Measurements from ENCODE around the gene PIGP.
"Not testable (repeated sequence)": the region's sequence is repeated elsewhere in the genome, so short reads cannot be mapped to it uniquely, and the experiment has no call there.

Gene PIGP

GRCh38 chr21:37072988-37073416, at the start of gene PIGP, which contains the start of gene TTC3:
TSS of gene PIGP (minus strand) at chr21:37073071. CDS start at chr21:37072515, 556 bp downstream.
TSS of gene TTC3 (plus strand) at chr21:37073254. CDS start at chr21:37087258, 14,004 bp downstream.
- DNase-seq, result peak; percentile 96

GRCh38 chr21:37119421-37120218, 46.7 kb upstream of the PIGP start:
- DNase-seq, result no peak

- DNase-seq, result no peak
These were observed 45.4 kb upstream of the PIGP start for GRCh38 chr21:37118187-37118826.

- no peak for DNase-seq
These were observed 44.3 kb upstream of the PIGP start for GRCh38 chr21:37117204-37117603.

- DNase-seq, result not testable (repeated sequence)
These were observed 43.6 kb upstream of the PIGP start for GRCh38 chr21:37116459-37116858.

GRCh38 chr21:37114301-37114700, 41.4 kb upstream of the PIGP start:
- not testable (repeated sequence) for DNase-seq

GRCh38 chr21:37111029-37111428, 38.2 kb upstream of the PIGP start:
- not testable (repeated sequence) for DNase-seq

GRCh38 chr21:37106998-37107397, 34.1 kb upstream of the PIGP start:
- DNase-seq, result no peak

- not testable (repeated sequence) for DNase-seq
These were observed 29.9 kb upstream of the PIGP start for GRCh38 chr21:37102746-37103145.

GRCh38 chr21:37101384-37101783, 28.5 kb upstream of the PIGP start:
- no peak for DNase-seq

GRCh38 chr21:37100316-37100715, 27.4 kb upstream of the PIGP start:
- DNase-seq, result no peak

- DNase-seq, result no peak
These were observed 25.9 kb upstream of the PIGP start for GRCh38 chr21:37098751-37099150.

GRCh38 chr21:37095821-37096220, 22.9 kb upstream of the PIGP start:
- no peak for DNase-seq

GRCh38 chr21:37093977-37094376, 21.1 kb upstream of the PIGP start:
- DNase-seq, result no peak

GRCh38 chr21:37088186-37088735, 15.4 kb upstream of the PIGP start:
- DNase-seq, result no peak

GRCh38 chr21:37087188-37087587, 14.3 kb upstream of the PIGP start:
- DNase-seq, result peak; percentile 40

GRCh38 chr21:37085726-37086125, 12.9 kb upstream of the PIGP start:
- no peak for DNase-seq

- no peak for DNase-seq
These were observed 10.1 kb upstream of the PIGP start for GRCh38 chr21:37082856-37083528.

GRCh38 chr21:37082375-37082774, 9.5 kb upstream of the PIGP start:
- DNase-seq, result no peak

GRCh38 chr21:37079211-37079824, 6.4 kb upstream of the PIGP start:
- no peak for DNase-seq

GRCh38 chr21:37077403-37077802, 4.5 kb upstream of the PIGP start:
- no peak for DNase-seq

- no peak for DNase-seq
These were observed 3.4 kb upstream of the PIGP start for GRCh38 chr21:37076087-37076850.

All from midbrain (tissue), 1 donor.